ENCODE results near the gene RTN4IP1.
A peak's percentile ranks its signal among the peaks of the same experiment; 100 is the strongest.
"Not testable (repeated sequence)": the region's sequence is repeated elsewhere in the genome, so short reads cannot be mapped to it uniquely, and the experiment has no call there.

Gene RTN4IP1

GRCh38 chr6:106629103-106629858 lies at the start of gene RTN4IP1, which contains the start of gene QRSL1:
TSS of gene RTN4IP1 (minus strand) at chr6:106629498. CDS start at chr6:106629021, 477 bp downstream.
TSS of gene QRSL1 (plus strand) at chr6:106629578. CDS start at chr6:106629682, 104 bp downstream.
- peak; percentile 90 for DNase-seq

DNA sequence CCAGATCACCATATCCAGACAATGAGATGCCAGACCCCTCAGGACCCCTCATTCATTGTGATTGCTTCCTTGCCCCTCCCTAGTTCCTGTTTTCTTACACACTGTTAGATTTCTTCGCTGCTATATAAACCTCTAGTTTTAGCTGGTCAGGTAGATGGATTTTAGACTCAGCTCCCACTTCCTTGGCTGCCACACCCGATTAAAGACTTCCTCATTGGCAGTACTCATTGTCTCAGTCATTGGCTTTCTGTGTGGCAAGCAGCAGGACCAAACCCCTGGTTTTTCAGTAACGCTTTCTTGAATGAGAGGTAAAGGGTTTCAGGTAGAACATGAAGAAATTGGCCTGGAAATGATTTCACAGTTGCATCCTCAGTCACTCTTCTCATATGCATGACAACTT lies 48.0 kb upstream of the RTN4IP1 start:
- no peak for DNase-seq

DNA sequence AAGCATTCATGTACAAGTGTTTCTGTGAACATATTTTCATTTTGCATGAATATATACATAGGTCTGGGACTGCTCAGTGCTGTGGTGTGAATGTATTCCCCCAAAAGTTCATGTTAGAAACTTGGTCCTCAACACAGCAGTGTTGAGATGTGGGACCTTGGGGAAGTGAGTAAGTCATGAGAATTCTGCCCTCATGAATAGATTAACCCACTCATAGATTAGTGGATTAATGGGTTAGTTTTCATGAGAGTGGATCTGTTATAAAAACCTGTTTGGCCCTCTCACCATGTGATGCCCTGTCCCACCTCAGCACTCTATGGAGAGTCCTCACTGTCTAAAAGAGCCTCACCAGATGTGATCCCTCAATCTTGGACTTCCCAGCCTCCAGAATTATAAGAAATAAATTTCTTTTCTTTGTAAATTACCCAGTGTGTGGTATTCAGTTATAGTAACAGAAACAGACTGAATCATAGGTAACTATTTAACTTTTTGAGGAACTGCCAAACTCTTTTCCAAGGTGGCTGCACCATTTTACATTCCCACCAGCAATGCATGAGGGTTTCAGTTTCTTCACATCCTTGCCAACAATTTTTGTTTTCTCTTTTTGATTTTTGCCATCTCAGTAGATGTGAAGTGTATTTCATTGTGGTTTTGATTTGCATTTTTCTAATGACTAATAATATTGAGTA lies 45.4 kb upstream of the RTN4IP1 start:
- DNase-seq: no peak

DNA sequence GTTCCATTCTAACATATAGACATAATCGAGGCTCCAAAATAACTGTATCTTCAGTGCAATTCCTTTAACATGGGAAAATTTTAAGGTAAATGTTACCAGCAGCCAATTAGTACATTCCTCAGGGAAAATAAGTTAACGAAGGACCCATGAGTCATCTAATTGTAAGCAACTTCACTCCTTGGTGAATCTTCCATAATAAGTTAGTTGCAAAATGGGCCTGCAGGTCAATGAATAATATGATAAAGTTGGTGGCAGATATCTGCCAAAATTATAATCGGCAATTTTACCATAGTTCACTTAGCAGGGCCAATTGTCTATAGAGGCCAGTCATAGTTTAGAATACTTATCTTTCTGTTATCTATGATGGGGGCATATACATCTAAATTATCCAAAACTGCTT lies 42.4 kb upstream of the RTN4IP1 start:
- DNase-seq: no peak

DNA sequence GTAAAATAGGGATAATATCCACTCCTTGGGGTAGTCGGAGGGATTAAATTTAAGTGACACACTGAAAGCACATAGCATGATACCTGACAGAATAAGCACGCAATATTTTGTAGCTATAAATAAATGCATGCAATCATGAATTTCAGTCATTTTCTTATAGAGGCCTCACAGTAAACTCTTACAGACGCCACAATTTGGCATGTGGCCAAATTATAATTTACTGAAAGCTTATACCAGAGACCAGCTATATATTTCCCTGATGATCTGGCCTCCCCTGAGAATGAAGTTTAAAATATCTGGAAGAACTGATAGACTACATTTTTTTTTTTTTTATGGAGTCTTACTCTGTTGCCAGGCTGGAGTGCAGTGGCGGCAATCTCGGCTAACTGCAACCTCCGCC lies 40.9 kb upstream of the RTN4IP1 start:
- DNase-seq: no peak

DNA sequence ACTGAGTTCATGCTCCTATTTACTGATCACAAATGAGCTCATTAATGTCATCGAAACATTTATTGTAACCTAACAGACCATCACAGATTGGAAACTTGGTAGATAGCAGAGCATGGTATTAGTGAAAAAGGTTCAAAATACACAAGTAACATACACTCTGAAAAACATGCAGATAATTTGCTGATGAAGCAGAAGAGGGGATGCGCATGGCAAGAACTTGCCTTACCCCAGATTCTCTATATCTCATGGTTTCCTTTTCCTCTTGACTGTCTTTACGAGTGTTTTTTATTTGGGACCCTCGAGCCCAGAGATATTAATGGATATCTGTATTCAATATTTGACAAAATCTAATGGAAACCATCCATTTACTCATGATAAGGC lies 37.7 kb upstream of the RTN4IP1 start:
- no peak for DNase-seq

DNA sequence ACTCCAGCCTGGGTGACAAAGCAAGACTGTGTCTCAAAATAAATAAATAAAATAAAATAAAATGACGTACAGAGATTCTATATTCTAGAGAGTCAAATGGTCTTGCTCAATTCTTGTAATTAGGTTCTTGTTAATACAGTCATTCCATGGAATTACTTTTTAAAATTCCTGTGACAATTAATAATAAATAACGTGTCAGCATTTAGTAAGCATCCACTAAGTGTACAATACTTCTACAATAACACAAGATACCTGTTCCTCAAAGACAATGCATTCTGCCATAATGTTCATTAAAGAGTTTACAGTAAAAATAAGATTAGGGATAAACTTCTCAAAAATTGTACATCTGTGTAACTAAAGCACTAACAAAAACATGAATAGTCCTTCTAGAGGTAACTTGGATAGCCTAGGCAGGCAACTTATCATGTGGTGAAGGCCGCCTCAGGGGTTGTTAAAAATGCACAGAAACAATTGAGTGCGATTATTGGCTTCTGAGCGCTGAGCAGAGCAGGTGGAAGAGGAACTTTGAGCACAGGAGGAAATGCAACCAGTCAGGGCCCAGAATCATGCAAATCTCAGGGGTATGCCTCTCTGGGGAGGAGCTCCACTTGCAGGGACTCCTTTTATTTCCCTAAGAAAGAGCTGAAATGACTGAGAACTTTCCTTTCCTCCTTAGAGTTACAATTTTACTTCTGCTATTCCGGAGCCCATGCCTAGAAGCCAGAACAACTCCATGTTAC lies 37.2 kb upstream of the RTN4IP1 start:
- DNase-seq: no peak

DNA sequence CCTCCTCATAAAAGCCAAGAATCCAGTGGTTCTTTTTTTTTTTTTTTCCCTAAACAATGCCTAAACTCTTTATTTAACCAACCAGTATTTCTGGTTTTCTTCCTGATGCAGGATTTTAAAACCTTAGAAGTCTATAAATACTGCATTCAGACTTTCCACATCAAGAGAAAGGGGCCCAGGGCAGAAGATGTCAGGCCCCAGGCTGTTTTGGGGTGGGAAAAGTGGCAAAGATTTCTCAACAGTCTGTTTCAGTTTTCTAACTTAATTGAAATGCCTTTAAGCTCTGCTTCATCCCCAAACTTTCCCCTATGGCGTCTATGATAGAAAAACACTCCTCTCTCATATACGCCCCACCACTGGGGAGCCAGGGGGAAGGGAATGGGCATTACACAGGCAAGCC lies 33.2 kb upstream of the RTN4IP1 start:
- no peak for DNase-seq

DNA sequence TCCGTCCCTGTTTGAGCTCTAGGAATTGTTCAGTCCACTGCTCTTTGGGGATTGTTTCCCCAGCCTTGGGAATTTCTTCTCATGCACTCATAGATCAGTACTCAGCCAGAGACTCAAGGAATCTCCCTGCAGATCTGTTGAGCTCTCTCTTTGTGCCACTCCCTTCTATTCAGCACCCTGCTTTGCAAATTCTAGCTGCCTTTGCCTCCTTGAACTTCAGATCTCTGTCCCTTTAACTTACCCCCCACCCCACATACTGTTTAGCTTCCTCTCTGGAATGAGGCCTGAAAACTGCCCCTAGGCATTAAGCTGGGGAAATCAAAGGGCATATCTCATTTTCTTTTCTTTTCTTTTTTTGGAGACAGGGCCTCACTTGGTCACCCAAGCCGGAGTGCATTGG lies 30.6 kb upstream of the RTN4IP1 start:
- no peak for DNase-seq

DNA sequence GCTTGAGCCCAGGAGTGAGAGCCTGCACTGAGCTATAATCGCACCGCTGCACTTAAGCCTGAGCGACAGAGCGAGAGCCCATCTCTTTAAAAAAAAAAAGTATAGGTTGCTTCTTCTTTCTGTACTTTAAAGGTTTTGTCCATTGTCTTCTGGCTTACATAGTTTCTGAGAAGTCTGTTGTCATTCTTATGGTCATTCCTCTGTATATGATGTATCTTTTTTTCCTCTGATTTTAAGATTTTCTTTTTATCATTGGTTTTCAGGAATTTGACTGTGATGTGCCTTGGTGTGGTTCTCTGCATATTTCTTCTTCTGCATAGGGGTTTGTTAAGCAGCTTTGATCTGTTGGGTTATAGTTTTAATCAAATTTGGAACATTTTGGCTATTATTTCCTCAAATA lies 29.2 kb upstream of the RTN4IP1 start:
- DNase-seq: no peak

GRCh38 chr6:106648651-106649308 lies 19.5 kb upstream of the RTN4IP1 start:
- DNase-seq: no peak

GRCh38 chr6:106643061-106643460 lies 13.8 kb upstream of the RTN4IP1 start:
- DNase-seq: no peak

GRCh38 chr6:106642476-106642875 lies 13.2 kb upstream of the RTN4IP1 start:
- DNase-seq: no peak

- DNase-seq: no peak
These were observed 10.5 kb upstream of the RTN4IP1 start for GRCh38 chr6:106639812-106640211.

DNA sequence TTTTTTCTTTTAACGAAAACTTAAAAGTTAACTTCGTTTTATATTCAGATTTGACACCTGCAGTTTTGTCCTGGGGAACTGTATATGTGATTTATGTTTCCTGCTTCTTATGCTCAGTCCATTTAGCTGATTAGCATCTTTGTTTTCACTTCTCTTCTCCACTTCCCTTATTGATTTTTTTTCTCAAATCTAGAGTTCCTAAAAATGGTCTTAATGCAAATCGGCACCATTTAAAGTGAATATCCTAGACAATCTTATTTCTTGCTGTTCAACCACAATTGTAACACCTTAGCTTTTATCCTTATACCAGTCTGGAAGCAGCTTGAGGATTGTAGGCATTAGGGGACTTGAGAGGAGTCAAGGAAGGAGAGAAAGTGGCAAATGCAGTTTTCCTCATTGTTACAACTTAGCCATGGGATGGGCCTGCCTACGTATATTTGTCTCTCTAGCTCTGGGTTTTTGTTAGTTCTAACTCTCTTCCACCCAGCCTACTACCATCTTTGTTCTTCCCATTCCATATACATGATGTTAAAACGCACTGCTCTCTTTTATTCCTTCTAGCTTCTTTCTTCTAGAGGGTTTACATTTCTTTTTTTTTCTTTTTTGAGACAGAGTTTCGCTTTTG lies 8.5 kb upstream of the RTN4IP1 start:
- no peak for DNase-seq

GRCh38 chr6:106637051-106637716 lies 7.9 kb upstream of the RTN4IP1 start:
- DNase-seq: no peak

DNA sequence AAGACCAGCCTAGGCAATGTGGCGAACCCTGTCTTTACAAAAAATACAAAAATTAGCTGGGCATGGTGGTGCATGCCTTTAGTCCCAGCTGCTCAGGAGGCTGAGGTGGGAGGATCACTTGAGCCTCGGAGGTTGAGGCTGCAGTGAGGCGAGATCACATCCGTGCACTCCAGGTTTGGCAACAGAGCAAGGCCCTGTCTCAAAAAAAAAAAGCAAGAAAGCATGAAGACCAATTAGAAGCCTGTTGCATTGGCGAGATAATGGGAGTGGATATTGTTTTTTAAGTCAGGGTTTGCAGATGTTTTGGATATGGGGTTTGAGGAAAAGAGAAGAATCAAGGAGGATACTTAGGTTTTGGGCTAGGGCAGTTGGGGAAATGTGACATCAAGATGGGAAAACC lies 5.3 kb upstream of the RTN4IP1 start:
- DNase-seq: no peak

DNA sequence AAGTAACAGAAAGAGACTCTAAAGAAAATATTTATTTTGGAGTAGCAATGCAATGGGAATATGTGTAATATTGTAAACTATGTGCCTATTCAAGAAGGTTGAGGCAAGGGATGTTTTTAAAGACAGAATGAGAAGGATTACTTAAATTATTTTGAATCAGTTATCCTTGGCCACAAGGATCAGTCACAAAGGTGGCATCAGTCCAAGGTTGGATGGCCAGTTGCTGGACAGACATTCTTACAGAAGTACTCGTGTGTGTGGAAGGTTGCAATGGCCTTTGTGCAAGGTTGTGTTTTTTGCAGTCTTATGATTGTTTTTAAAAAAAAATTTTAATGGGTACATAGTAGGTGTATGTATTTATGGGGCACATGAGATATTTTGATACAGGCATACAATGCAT lies 2.0 kb upstream of the RTN4IP1 start:
- no peak for DNase-seq

- DNase-seq: no peak
These were observed 1.1 kb upstream of the RTN4IP1 start for GRCh38 chr6:106630366-106630765.

- no peak for DNase-seq
These were observed 513 bp upstream of the RTN4IP1 start for GRCh38 chr6:106629859-106630163.

- DNase-seq: no peak
These were observed 618 bp downstream of the RTN4IP1 start for GRCh38 chr6:106628658-106629102.

- DNase-seq: not testable (repeated sequence)
These were observed 1.5 kb downstream of the RTN4IP1 start for GRCh38 chr6:106627760-106628159.
